NOMO-1 treated with dmso at 0.1 percent for 144 hours (cell line): Measurements from ENCODE around the gene CSNK2B.

Source experiments
- DNase-seq: peaks from one replicate; lab custom pipeline; 2025; ENCODE audit not compliant: unreplicated experiment; lab: John Stamatoyannopoulos, UW

Gene CSNK2B

DNA sequence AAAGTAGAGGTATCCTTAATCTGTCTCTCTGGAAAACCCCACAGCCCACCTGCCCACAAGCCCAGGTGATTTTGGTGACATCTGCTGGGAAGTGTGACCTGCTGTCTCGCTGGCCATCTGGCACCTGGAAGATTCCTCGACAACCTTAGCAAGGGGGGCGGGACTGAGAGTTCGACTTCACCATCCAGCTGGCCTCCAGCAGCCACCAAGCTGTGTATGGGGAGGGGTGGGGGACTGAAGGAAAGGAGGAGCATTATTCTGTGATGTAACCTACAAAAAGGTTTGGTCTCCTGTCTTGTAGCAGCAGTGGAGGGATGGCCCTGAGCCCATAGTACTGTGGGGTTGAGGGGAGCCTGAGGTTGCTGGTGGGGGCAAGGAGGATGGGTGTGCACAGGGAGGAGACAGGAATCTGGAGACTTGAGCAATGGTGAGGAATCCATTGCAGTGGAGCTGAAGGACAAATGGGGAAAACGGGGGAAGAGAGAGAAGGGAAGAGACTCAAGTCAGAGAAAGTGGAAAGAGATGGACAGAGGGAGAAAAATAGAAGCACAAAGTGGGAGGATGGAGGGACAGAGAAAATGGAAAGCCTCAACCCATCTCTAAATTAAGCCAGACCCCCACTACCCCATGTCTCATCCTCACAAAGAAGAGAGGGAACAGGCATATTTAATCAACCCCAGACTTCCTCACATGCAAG is 44.8 kb downstream of the CSNK2B start:
- DNase-seq = no peak

DNA sequence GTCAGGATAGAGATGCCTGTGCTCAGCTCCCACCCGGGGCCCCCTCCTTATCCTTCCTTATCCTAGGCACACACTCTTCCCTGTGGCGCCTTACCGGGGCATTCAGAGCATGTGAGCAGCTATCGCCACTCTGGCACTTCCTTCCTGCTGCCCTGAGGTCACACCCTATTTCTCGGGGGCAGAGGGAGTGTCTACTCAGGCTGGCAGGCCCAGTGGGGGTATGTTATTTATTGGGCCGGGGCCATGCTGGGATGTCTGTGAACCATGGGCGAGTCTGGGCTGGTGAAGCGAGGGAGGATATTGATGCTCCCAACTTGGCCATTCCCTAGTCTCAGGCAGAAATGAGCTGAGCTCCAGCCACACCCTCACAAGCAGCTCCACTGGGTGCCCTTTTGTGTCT is 45.4 kb downstream of the CSNK2B start:
- peak; percentile 19 for DNase-seq

GRCh38 chr6:31712296-31712695 is 46.4 kb downstream of the CSNK2B start:
- DNase-seq = no peak

DNA sequence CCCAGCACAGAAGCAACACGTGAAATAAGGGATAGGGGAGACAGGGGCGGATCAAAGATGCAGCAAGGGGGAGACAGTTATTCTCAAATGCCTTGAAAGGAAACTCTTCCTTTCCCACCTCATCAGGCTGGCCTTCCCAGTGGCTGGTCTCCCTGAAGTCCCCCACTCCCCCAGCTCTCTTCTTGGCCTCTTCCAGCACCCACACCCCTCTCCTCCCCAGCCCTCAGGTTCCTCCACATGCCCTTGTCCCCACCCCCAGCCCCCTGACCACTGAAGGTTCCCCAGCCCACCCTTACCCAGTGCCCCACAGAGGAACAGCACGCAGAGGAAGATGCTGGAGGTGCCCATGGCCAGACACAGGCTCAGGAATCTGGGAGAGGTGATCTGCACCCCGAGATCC is 47.6 kb downstream of the CSNK2B start:
- DNase-seq = no peak

DNA sequence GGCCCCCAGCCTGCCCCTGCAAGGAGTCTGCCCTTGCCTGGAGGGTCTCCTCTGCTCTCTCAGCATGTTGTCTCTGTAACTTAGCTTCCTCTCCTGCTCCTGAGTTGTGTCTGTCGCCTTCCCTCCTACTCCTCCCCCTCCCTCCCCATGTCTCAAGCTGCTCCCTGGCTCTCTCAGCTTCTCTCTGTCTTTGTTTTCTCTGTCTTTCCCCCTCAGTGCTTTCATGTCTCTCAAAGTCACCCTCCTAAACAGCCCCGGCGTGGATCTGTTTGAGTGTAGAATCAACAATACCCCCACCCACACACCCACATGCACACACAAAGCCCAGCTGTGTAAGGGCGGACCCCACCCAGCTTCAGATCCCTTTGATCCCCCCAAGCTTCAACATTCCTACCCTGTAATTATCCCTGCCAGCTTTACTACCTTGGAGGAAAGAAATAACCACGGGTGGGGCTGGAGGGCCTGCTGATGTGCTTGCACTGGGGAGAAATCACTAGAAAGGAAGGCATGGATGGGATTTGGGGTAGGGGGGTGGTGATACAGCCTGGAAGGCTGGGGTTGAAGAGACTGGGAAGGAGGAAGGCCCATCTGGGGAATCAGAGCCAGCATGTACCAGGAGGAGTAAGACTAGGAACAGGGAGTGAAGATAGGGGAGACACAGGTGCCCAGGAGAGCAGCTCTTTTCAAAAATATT is 48.3 kb downstream of the CSNK2B start:
- DNase-seq = no peak

DNA sequence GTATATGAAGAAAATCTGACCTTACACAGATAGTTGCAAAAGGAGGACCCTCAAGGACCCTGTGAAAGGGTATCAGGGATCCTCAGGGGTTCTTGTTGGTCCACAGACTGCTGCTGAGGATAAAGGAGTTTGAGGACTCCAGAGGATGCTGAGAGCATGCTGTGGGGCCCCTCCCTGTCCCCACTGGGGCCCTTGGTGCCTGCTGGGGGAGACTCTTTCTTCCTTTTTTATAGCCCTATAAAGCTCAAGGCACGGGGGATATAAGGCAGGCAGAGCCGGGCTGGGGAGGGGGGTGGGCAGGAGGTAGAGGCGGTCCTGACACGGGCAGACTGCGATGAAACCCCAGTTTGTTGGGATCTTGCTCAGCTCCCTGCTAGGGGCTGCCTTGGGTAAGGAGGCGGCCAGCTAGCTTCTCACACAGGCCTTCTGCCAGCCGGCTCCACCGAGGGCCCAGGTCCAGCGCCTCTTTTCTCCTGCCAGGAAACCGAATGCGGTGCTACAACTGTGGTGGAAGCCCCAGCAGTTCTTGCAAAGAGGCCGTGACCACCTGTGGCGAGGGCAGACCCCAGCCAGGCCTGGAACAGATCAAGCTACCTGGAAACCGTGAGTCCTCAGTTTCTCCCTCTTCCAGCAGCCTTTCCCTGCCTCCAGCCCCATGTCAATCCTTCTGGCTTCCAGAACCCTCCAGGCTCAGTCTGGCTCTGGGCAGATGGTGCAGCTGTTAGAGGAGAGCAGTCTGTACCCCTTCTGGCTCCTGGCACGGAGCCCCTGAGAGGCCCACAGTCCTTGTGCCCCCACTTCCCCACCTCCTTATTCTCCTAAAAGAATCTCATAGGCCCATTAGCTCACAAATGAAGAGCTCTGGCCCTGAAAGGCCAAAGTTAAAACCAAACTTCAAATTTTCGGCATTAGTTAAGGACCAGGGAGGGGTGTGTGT is 49.4 kb downstream of the CSNK2B start, which contains the start of gene LY6G6D:
LY6G6D (plus strand) TSS at position 327 of the 937 bp plus-strand sequence; CDS start at position 335, 8 bp downstream.
- no peak for DNase-seq

DNA sequence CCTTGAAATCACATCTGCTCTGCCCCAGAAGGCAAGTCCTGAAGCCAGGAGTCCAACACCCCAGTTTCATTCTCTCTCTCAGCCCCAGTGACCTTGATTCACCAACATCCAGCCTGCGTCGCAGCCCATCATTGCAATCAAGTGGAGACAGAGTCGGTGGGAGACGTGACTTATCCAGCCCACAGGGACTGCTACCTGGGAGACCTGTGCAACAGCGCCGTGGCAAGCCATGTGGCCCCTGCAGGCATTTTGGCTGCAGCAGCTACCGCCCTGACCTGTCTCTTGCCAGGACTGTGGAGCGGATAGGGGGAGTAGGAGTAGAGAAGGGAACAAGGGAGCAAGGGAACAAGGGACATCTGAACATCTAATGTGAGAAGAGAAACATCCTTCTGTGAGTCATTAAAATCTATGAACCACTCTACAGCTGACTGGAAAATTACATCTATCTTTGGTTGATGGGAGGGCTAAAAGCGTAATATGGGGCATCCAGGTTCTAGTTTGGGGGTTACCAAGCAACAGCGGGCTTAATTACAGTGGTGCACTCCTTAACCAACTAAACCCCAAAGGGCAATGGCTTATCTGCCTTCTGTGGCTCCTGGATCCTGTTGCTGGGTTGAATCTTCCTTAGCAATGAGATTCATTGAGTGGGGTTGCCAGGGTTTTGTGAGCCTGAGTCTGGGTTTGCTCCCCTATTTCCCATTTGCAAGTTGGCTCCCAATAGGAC is 51.8 kb downstream of the CSNK2B start:
- no peak for DNase-seq

GRCh38 chr6:31718265-31718664 is 52.4 kb downstream of the CSNK2B start:
- DNase-seq = no peak

DNA sequence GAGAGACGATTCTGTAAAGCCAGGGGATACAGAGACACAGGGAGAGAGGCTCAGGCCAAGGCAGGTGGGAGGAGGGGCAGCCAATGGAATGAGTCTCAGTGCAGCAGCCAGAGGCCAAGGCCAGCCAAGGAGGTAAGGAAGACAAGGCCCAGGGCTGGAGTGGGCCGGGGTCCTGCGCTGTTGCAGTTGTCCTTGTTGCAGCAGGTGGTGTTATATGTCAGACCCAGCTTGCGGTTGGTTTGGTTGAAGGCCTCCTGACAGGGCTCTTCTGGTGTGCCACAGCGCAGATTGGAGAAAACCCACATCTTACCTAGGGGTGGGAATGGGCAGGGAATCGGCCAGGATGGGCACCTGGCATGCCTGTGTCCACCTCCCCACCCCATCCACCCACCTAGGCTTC is 53.1 kb downstream of the CSNK2B start:
- no peak for DNase-seq
